ENCODE results near the gene FUT7.

DNA sequence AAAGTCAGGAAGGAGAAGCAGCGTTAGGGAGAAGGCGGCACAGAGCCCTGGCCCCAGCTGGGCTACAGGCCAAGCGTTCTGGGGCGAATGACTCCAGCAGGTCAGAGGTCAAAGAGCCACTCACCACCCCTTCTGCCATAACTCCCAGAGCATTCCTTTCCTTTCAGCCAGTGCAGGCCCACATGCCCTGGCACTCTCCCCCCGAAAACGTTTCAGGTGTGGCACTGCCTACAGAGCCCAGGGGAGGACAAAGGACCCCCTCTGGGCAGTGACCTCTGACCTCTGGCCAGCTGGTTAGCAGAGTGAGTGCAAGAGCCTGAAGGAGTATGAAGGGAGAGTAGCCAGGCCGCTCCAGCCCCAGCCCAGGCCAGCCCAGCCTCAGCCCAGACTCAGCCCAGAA is 8.7 kb downstream of the FUT7 start:
- TF ChIP-seq, protein P1, sequence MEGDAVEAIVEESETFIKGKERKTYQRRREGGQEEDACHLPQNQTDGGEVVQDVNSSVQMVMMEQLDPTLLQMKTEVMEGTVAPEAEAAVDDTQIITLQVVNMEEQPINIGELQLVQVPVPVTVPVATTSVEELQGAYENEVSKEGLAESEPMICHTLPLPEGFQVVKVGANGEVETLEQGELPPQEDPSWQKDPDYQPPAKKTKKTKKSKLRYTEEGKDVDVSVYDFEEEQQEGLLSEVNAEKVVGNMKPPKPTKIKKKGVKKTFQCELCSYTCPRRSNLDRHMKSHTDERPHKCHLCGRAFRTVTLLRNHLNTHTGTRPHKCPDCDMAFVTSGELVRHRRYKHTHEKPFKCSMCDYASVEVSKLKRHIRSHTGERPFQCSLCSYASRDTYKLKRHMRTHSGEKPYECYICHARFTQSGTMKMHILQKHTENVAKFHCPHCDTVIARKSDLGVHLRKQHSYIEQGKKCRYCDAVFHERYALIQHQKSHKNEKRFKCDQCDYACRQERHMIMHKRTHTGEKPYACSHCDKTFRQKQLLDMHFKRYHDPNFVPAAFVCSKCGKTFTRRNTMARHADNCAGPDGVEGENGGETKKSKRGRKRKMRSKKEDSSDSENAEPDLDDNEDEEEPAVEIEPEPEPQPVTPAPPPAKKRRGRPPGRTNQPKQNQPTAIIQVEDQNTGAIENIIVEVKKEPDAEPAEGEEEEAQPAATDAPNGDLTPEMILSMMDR (IDR thresholded peaks at IDR 0.05): no peak
- TF ChIP-seq POLR2A (IDR thresholded peaks at IDR 0.05): no peak
